GM23248 (cell line): ENCODE measurements around the gene ZNF343.

Experiments
- EZH2 ChIP-seq: fragments of 200-600 bp; sonication (generic); IDR thresholded peaks from 2 replicates; pipeline ENCODE4 v1.6.1; 2018; ENCODE audit warnings: antibody characterized with exemption, mild to moderate bottlenecking; ENCODE audit not compliant: insufficient read depth, poor library complexity, severe bottlenecking
- EZH2phosphoT487 ChIP-seq: fragments of 200-600 bp; sonication (generic); IDR thresholded peaks from 2 replicates; pipeline ENCODE4 v1.6.1; 2018; ENCODE audit warnings: antibody characterized with exemption, moderate library complexity, mild to moderate bottlenecking, low read depth; ENCODE audit not compliant: insufficient read depth

DNA sequence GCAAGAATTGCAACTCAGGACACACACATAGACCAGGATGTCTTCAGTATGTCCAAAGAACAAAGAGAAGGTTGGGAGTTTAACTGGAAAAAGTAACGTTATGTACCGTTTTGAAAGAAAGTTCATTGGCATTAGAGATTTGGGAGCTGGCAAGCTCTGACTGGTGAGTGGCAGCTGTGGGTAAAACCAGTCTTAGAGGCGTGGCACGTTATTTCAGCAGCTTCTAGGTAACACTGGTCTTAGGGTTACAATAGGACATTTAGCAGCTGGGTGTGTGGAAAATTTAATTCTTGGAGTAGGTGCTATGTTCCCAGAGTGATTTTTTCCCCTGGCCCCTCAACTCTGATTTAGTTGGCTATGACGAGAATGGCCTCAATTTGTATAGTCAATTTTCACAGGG lies 57.3 kb downstream of the ZNF343 start:
- no peak for TF ChIP-seq EZH2
- no peak for TF ChIP-seq EZH2phosphoT487
